Activated T-cell treated with anti-CD3 and anti-CD28 coated beads, Interleukin-2, amount 50 U/mL, for 24 hours (primary cell): ENCODE results near the gene NGFR.

Source experiments
- DNase-seq: peaks from one replicate; pipeline ENCODE4 v3.0.0-alpha.2; 2020
- H3K27ac Mint-ChIP-seq: 2 replicates; pipeline ENCODE4 v1.8.0; 2020; ENCODE audit warnings: mild to moderate bottlenecking, mixed read lengths
- H3K27me3 Mint-ChIP-seq: 2 replicates; pipeline ENCODE4 v1.8.0; 2020; ENCODE audit warnings: mixed read lengths
- H3K36me3 Mint-ChIP-seq: 2 replicates; pipeline ENCODE4 v1.8.0; 2020; ENCODE audit warnings: low read depth, mixed read lengths
- H3K4me1 Mint-ChIP-seq: 2 replicates; pipeline ENCODE4 v1.8.0; 2020; ENCODE audit warnings: low read depth, mixed read lengths
- H3K4me3 Mint-ChIP-seq: 2 replicates; pipeline ENCODE4 v1.8.0; 2020; ENCODE audit warnings: mild to moderate bottlenecking, moderate library complexity, mixed read lengths
- H3K9me3 Mint-ChIP-seq: 2 replicates; pipeline ENCODE4 v1.8.0; 2020; ENCODE audit warnings: mixed read lengths

NGFR gene

DNA sequence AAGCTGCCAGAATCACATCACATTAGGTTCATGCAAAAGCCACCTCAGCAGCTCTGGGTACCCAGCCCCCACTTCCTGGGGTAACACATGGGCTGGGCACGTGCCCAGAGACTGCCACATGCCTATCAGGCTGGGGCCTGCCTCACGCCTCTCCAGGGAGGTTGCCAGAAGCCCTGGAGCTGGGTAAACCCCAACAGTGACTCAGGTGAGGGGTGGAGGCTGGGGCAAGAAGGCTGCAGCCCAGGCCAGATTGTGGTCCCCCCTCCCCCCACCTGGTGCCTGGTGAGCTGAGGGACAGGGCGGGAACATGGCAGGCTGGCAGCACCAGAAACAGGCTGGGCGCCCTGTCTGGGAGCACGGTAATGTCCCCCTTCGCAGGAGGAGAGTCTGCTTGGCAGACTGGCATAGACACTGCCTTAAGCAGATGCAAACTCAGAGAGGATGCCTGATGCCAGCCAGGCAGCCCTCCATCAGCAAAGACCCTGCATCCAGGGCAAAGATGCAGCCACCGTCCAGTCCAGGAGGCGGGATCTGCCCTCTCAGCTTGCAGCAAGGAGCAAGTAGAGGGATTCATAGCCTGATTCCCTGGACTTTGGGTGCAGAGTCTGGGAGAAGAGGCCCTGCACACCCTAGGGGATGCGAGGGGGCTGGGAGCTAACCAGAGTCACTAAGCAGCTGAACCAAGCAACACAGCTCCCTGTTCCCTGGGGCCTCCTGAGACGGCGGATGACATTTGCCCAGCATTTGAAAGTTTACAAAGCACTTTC lies 28.8 kb downstream of the NGFR start:
- peaks cover 5% of the 10 kb centered on the region for H3K27me3 Mint-ChIP-seq
- H3K4me3 Mint-ChIP-seq, result no peak overlapping the region
- H3K36me3 Mint-ChIP-seq, result no peaks in the 10 kb centered on the region
- DNase-seq, result peak; percentile 55
- no peaks in the 10 kb centered on the region for H3K9me3 Mint-ChIP-seq
- no peak overlapping the region for H3K27ac Mint-ChIP-seq
- H3K4me1 Mint-ChIP-seq, result peaks cover 9% of the 10 kb centered on the region

DNA sequence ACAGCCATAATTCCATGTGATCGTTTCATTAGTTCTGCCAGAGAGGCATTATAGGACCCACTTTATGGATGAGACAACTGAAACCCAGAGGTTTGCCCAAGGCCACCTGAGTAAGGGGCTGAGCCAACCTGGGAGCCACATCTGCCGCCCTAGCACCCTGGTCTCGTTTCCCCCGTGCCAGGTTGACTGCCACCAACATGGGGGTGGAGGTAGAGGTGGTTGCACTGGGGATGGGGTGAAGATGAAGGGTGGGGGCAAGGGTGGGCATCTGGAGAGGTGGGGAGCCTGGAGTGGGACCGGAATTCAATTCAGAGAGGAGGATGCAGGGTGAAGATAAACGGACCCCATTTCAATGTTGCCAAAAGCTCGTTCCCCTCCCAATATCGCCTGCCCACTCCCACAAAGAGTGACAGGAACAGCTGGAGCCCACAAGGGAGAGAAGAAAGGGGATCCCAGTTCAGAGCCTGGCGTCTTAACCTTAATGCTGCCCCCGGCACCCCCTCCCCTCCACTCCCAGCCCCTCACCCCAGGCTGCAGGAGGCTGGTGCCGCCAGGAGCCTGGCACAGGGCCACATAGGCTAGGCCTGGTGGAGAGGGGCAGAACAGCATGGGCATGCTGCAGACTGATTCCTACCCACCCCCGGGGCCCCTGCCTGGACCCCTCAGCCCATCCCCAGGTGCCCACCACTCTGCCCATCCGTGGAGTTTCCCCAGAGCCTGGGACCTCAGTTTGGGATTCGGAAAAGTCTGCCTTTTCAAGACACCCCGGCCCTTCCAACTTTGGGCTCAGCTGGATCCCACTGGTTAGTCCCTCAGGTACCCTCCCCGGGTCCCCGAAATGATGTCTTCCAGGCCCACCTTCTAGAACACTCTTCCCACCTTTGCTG lies 29.6 kb downstream of the NGFR start:
- DNase-seq, result no peak
- Mint-ChIP-seq H3K4me3 (no peak overlapping the region), H3K36me3 (no peaks in the 10 kb centered on the region), H3K27ac (no peak overlapping the region), H3K27me3 (peaks cover 5% of the 10 kb centered on the region), H3K4me1 (peaks cover 9% of the 10 kb centered on the region), H3K9me3 (no peaks in the 10 kb centered on the region)

DNA sequence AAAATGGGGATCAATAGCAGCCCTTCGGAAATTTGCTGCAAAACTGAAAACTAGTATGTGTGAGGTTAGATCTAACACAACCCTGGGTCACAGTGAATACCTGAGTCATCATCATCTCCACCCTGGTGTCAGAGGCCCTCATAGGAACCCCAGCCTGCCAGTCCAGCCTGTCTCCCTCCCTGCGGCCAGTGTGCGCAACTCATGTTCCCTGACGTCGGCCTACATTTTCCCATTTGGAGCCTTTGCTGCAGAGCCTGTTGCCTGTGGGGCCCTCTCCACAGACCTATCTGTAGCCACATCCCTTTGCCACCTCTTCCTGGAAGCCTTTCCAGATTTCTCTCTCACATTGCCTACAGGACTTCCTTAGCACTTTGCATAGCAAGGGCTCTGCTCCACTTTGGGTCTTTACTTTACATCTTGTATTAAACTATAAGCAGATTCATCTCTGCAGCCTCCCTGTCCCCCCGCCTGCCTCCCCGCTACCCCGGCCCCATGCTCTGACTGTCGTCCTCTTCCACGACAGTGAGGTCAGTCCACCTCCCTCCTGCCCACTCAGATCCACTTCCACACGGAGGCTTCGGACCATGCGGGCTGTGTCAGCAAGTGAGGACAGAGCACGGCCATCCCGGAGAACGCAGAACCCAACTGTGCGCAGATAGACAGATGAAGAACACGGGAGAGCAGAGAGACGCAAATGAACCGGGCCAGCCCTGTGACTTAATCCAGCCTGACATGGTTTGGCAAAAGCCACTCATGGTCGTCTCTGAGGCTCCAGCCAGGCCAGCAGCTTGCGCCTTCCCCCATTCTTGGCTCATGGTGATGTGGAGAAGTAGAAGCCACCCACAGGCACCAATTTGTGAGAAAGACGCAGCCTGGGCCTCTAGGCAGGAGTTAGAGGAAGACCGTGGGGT lies 31.0 kb downstream of the NGFR start:
- no peak overlapping the region for H3K4me3 Mint-ChIP-seq
- no peaks in the 10 kb centered on the region for H3K9me3 Mint-ChIP-seq
- no peak for DNase-seq
- H3K27ac Mint-ChIP-seq, result no peak overlapping the region
- peaks cover 9% of the 10 kb centered on the region for H3K4me1 Mint-ChIP-seq
- peaks cover 6% of the 10 kb centered on the region for H3K27me3 Mint-ChIP-seq
- no peaks in the 10 kb centered on the region for H3K36me3 Mint-ChIP-seq

DNA sequence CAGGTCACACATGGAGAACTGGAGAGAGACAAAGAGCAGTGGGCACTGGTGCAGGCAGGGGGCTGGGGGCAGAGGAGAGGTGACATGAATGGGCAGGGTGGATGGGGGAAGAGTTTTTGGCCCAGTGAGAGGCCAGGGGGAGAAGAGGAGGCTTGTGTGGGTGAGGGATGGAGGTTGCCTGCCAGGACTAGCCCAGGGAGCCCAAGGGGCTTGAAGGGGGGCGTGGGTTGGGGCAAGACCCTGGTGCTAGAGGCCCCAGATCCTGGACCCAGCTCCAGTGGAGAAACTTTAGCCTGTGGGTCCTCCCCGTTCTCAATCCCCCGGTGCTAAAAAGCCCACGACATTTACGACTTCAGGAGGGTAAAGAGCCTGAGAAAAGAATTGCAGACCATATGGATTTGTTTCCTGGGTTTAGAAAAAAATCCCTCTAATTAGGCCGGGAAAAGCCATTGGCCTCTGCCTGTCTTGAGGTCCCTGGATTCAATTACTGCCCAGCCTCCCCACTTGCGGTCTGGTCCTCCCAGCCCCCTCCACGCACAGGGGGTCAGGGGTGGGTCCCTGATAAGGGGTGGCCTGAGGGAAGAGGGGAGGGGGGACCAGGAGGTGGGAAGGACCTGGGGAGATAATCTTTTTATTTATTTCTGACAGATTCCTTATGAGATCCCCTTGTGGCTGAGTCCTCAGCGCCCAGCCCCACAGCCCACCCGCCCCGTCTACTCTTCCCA lies 33.0 kb downstream of the NGFR start:
- Mint-ChIP-seq H3K4me3 (no peak overlapping the region), H3K9me3 (no peaks in the 10 kb centered on the region), H3K27me3 (peaks cover 14% of the 10 kb centered on the region), H3K36me3 (no peaks in the 10 kb centered on the region), H3K4me1 (peaks cover 9% of the 10 kb centered on the region), H3K27ac (no peak overlapping the region)
- no peak for DNase-seq

DNA sequence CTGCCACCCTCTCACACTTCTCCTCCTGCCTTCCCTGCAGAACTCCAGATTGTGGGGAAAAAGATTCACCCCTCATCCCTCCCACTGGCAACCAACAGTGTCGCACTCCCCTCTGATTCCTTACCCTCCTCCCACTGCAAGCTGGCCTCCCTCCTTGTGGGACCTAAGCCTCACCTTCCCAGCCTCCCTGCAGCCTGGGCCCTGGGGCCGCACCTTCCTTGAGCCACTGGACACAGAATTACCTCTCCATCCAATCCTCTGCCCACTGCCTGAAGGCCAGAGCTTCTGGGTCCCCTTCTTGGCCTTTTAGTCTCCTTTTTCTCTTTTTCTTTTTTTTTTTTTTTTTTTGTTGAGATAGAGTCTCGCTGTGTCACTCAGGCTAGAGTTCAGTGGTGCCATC lies 33.9 kb downstream of the NGFR start:
- no peak for DNase-seq
- no peaks in the 10 kb centered on the region for H3K9me3 Mint-ChIP-seq
- no peaks in the 10 kb centered on the region for H3K36me3 Mint-ChIP-seq
- H3K4me1 Mint-ChIP-seq, result peaks cover under 1% of the 10 kb centered on the region
- H3K27me3 Mint-ChIP-seq, result peaks cover 21% of the 10 kb centered on the region
- H3K27ac Mint-ChIP-seq, result no peak overlapping the region
- H3K4me3 Mint-ChIP-seq, result no peak overlapping the region

DNA sequence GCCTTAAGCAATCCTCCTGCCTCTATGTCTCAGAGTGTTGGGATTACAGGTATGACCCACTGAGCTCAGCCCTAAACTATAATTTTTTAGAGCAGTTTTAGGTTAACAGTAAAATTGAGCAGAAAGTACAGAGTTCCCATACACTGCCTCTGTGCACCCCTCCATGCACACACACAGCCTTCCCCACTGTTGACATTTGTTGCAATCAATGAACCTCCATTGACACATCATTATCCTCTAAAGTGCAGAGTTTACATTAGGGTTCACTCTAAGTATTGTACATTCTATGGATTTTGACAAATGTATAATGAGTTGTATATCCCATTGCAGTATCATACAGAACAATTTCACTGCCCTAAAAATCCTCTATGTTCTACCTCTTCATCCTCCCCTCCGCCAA lies 35.0 kb downstream of the NGFR start:
- H3K9me3 Mint-ChIP-seq, result no peaks in the 10 kb centered on the region
- no peak for DNase-seq
- peaks cover 25% of the 10 kb centered on the region for H3K27me3 Mint-ChIP-seq
- H3K36me3 Mint-ChIP-seq, result no peaks in the 10 kb centered on the region
- no peak overlapping the region for H3K4me3 Mint-ChIP-seq
- H3K27ac Mint-ChIP-seq, result no peak overlapping the region
- H3K4me1 Mint-ChIP-seq, result no peaks in the 10 kb centered on the region

DNA sequence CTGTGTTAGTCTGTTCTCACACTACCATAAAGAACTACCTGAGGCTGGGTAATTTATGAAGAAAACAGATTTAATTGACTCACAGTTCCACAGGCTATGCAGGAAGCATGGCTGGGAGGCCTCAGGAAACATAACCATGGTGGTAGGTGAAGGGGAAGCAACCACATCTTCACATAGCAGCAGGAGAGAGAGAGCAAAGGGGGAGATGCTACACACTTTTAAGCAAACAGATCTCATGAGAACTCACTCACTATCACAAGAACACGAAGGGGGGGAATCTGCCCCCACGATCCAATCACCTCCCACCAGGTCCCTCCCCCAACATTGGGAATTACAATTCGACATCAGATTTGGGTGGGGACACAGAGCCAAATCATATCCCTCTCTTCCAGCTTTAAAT lies 48.8 kb downstream of the NGFR start:
- no peak overlapping the region for H3K27ac Mint-ChIP-seq
- no peaks in the 10 kb centered on the region for H3K4me1 Mint-ChIP-seq
- peaks cover 3% of the 10 kb centered on the region for H3K9me3 Mint-ChIP-seq
- H3K4me3 Mint-ChIP-seq, result no peak overlapping the region
- no peaks in the 10 kb centered on the region for H3K27me3 Mint-ChIP-seq
- H3K36me3 Mint-ChIP-seq, result no peaks in the 10 kb centered on the region
- DNase-seq, result no peak

DNA sequence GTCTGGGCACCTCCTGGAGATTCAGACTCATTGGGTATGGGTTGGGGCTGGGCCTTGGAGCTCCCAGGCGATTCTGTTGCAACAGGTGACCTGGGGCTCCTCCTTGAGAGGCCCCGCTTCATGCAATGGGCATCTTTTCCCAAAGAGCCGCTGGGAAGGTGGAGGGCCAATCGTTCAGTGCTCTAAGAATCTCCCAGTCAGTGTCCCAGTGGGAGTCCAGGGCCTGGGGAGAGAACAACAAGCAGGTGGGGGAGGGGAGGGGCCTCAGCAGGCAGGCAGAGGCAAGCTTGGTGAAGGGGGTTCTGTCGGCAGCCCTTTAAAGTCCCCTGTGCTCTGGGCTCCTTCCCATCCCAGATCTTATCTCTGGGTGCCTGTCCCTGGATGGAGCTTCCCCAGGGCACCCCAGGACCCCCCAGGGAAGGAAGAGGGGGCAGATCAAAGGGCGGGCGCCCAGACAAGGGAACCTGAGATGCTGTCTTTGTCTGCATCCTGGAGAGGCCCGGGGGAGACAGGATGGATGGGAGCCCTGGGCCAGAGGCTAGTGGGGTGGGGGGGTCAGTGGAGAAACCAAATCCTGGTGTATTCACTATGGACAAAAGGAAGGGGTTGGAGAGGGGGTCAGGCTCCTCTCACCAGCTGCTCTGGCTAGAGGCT lies 50.0 kb downstream of the NGFR start:
- H3K4me3 Mint-ChIP-seq, result no peak overlapping the region
- no peaks in the 10 kb centered on the region for H3K4me1 Mint-ChIP-seq
- DNase-seq, result no peak
- H3K27me3 Mint-ChIP-seq, result no peaks in the 10 kb centered on the region
- H3K9me3 Mint-ChIP-seq, result peaks cover 3% of the 10 kb centered on the region
- no peaks in the 10 kb centered on the region for H3K36me3 Mint-ChIP-seq
- H3K27ac Mint-ChIP-seq, result no peak overlapping the region

DNA sequence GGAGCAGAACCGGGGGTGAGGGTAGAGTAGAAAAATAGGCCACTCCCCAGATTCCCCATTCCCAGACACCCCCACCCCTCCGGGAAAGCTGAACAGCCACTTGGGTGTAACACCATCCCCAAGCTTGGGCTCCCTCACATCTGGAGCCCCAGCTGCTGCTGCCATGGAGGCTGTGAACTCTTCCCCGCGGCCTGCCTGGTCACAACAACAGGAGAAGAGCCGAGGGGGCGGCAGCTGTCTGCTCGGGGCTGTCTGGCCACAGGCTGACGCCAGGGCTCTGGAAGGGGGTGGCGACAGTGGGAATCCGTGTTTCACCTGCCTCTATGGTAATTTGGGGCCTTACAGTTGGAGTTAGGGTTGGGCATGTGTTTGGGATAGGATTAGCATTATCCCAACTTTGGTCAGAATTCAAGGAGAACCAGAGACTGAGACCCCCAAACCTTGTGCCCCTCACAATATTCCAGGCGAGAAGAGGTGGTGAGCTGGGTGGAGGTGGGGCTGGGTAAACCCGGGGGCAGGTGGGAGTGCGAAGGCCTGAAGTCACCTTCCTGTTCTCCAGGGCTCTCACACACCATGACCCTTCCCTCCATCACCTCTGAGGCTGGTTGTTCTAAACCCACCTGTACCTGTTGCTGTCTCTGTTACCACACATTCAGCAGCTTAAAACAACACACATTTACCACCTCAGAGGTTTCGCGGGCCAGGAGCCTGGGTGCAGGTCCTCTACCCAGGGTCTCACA lies 50.9 kb downstream of the NGFR start:
- no peak for DNase-seq
- Mint-ChIP-seq H3K36me3 (no peaks in the 10 kb centered on the region), H3K9me3 (peaks cover 3% of the 10 kb centered on the region), H3K27ac (no peak overlapping the region), H3K4me1 (no peaks in the 10 kb centered on the region), H3K27me3 (no peaks in the 10 kb centered on the region), H3K4me3 (no peak overlapping the region)

DNA sequence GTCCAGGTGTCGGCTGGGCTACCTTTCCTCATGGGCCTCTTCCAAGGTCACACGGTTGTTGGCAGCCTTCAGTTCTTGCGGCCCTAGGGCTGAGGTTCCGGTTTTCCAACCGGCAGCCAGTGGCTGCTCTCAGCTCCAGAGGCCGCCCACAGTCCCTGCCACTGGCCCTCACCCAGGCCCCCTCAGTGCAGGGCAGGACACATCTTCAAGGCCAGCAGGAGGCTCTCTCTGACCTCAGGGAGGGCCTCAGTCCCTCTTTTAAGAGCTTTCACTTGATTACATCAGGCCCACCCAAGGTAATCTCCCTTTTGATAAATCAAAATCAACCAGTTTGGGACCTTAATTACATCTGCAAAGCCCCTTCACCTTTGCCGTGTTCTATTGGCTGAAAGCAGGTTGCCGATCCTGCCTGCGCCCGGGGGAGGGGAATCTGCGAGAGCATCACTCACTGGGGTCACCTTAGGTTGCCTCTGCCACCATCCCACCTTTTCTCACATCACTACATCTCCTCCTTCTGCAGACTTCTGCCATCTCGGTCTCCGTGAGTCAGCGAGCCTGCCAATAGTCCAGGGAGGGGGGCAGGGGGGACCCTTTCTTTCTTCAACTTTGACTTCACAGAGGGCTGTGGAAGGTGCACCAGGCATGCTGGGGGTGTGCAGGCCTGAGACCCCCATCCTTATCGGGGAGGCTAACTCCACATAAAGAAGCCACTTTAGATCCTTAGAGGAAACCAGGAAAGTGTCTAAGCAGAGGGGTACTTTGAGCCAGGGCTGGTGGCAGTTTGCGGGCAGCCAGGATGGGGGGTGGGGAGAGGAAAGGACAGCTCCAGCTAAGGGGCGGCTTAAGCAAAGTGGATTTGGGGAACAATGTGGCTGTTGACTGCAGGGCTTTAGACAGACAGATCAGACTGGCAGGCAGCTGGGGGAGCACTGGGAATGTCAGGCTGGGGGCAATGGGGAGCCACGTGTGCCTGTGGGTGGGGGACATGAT lies 51.7 kb downstream of the NGFR start:
- H3K36me3 Mint-ChIP-seq, result no peaks in the 10 kb centered on the region
- DNase-seq, result no peak
- no peak overlapping the region for H3K27ac Mint-ChIP-seq
- no peaks in the 10 kb centered on the region for H3K4me1 Mint-ChIP-seq
- no peaks in the 10 kb centered on the region for H3K9me3 Mint-ChIP-seq
- no peak overlapping the region for H3K4me3 Mint-ChIP-seq
- no peaks in the 10 kb centered on the region for H3K27me3 Mint-ChIP-seq

DNA sequence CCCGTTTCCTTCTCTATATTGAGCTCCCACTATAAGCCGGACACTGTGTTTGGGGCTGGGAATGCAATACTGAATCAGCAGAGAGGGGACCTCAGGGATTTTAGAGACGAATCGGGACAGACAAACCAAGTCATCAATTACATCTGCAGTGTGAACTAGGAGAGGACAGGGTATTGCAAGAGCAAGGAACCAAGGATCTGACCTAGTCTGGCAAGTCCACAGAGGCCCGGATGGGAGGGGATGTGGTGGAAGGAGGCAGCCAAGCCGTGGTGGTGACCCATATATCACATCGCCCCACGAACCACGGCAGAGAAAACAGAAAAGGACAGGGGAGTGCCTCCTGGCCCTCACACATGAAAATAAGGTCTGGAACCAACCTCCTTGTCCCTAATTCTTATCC lies 52.5 kb downstream of the NGFR start:
- H3K27ac Mint-ChIP-seq, result no peak overlapping the region
- no peak overlapping the region for H3K4me3 Mint-ChIP-seq
- H3K9me3 Mint-ChIP-seq, result no peaks in the 10 kb centered on the region
- no peaks in the 10 kb centered on the region for H3K27me3 Mint-ChIP-seq
- DNase-seq, result no peak
- no peaks in the 10 kb centered on the region for H3K36me3 Mint-ChIP-seq
- H3K4me1 Mint-ChIP-seq, result no peaks in the 10 kb centered on the region

DNA sequence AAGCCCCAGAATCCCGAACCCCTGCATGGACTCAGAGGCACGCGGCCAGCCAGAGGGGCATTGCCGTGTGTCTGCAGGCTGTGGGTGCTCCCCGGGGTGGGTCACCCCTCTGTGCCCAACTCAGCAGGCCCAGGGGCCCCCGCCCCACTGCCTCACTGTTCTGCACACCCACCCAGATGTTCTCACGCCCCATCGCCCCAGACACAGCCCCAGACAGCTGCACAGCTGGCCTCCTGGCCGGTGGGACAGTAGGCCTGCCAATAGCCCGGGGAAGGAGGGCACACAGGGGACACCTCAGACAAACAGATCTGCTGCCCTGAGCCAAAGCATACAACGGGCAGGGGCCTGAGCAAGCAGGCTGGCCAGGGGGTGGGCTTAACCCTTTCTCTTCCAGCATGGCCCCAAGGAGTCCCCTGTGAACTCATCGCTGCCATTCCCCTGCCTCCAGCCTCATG lies 53.0 kb downstream of the NGFR start:
- H3K9me3 Mint-ChIP-seq, result no peaks in the 10 kb centered on the region
- H3K4me1 Mint-ChIP-seq, result no peaks in the 10 kb centered on the region
- H3K36me3 Mint-ChIP-seq, result no peaks in the 10 kb centered on the region
- no peak overlapping the region for H3K27ac Mint-ChIP-seq
- no peaks in the 10 kb centered on the region for H3K27me3 Mint-ChIP-seq
- H3K4me3 Mint-ChIP-seq, result no peak overlapping the region
- DNase-seq, result no peak
